Dermis microvascular lymphatic vessel endothelial cell (primary cell): ENCODE results near the gene PRSS21. TPM values are rescaled to one million over a fixed set of nuclear protein-coding genes. Genes with fewer than 3 reads are reported as not detected.

Experiments
- DNase-seq, 2 donors: peaks; one replicate each; pipeline versions ENCODE4 v3.0.0 to v3.0.0-alpha.2; 2010; ENCODE audit warnings: low read depth in 2 of 2
- total RNA-seq: library from RNA; depleted of rRNA; stranded (reverse); fragments of >200 nt; gene quantifications from 2 replicates; pipeline ENCODE4 v1.2.1, GENCODE V29; 2014

Gene PRSS21
- total RNA-seq, 1 donor from 2014 or later: 1.8 TPM

GRCh38 chr16:2841606-2842339 lies 24.7 kb downstream of the PRSS21 start:
- DNase-seq: no peak

- DNase-seq: peak; percentile 17 to 69
Measured at GRCh38 chr16:2842340-2843000, 25.4 kb downstream of the PRSS21 start.

GRCh38 chr16:2843526-2843925 lies 26.5 kb downstream of the PRSS21 start:
- DNase-seq: no peak

GRCh38 chr16:2845116-2845515 lies 28.1 kb downstream of the PRSS21 start:
- DNase-seq: no peak

GRCh38 chr16:2846511-2847310 lies 29.7 kb downstream of the PRSS21 start:
- no peak for DNase-seq

GRCh38 chr16:2848933-2849725 lies 32.1 kb downstream of the PRSS21 start:
- DNase-seq: no peak

- no peak for DNase-seq
Measured at GRCh38 chr16:2852003-2852730, 35.1 kb downstream of the PRSS21 start.

GRCh38 chr16:2852731-2853507 lies 35.9 kb downstream of the PRSS21 start:
- no peak for DNase-seq

GRCh38 chr16:2853531-2854073 lies 36.6 kb downstream of the PRSS21 start:
- DNase-seq: no peak

- no peak for DNase-seq
Measured at GRCh38 chr16:2854700-2855309, 37.8 kb downstream of the PRSS21 start.

GRCh38 chr16:2855536-2855935 lies 38.5 kb downstream of the PRSS21 start:
- DNase-seq: no peak

- no peak for DNase-seq
Measured at GRCh38 chr16:2856061-2856670, 39.1 kb downstream of the PRSS21 start.

- no peak for DNase-seq
Measured at GRCh38 chr16:2856686-2857450, 39.8 kb downstream of the PRSS21 start.

GRCh38 chr16:2857451-2858244 lies 40.6 kb downstream of the PRSS21 start, which contains the start of gene PRSS22:
PRSS22 (minus strand) TSS chr16:2858170; CDS start chr16:2858104, 66 bp downstream.
- DNase-seq: no peak

- no peak for DNase-seq
Measured at GRCh38 chr16:2858245-2859025, 41.4 kb downstream of the PRSS21 start.

GRCh38 chr16:2859686-2860265 lies 42.7 kb downstream of the PRSS21 start:
- DNase-seq: no peak
